HG02943 (cell line): Measurements from ENCODE around the gene CENPS.

ENCODE experiments used
- ATAC-seq: cut with Tn5 transposase; IDR thresholded peaks from one replicate; pipeline ENCODE4 v1.9.1; 2021; ENCODE audit warnings: mild to moderate bottlenecking, low read depth, moderate library complexity; ENCODE audit not compliant: unreplicated experiment

CENPS gene

GRCh38 chr1:10489291-10490055, 59.2 kb downstream of the CENPS start:
- ATAC-seq: no peak

- ATAC-seq: no peak
Observed at GRCh38 chr1:10490286-10490970, 60.2 kb downstream of the CENPS start.
